Measurements from ENCODE around the gene GPX3.

DNA sequence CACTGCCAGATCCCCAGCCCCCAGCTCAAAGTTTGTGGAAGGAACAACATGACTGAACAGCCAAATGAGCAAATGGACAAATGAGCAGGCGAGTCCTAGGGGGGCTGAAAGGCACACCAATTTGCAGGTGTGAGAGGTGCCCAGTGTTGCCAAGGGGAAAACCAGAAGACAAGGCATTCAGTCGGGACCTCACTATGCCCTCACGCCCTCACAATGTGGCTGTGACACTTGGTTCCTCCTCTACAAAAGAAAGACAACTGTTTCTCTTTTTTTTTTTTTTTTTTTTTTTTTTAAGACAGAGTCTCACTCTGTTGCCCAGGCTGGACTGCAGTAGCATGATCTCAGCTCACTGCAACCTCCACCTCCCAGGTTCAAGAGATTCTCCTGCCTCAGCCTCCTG lies 32.4 kb downstream of the GPX3 start:
- TF ChIP-seq, protein P1, sequence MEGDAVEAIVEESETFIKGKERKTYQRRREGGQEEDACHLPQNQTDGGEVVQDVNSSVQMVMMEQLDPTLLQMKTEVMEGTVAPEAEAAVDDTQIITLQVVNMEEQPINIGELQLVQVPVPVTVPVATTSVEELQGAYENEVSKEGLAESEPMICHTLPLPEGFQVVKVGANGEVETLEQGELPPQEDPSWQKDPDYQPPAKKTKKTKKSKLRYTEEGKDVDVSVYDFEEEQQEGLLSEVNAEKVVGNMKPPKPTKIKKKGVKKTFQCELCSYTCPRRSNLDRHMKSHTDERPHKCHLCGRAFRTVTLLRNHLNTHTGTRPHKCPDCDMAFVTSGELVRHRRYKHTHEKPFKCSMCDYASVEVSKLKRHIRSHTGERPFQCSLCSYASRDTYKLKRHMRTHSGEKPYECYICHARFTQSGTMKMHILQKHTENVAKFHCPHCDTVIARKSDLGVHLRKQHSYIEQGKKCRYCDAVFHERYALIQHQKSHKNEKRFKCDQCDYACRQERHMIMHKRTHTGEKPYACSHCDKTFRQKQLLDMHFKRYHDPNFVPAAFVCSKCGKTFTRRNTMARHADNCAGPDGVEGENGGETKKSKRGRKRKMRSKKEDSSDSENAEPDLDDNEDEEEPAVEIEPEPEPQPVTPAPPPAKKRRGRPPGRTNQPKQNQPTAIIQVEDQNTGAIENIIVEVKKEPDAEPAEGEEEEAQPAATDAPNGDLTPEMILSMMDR (IDR thresholded peaks at IDR 0.05), result no peak
- TF ChIP-seq POLR2A (IDR thresholded peaks at IDR 0.05), result no peak

All from thyroid gland (tissue), 4 donors.